K562 (cell line): ENCODE data around the gene USP20. TPM values are rescaled to one million over a fixed set of nuclear protein-coding genes. Genes with fewer than 3 reads are reported as not detected.
A peak's percentile ranks its signal among the peaks of the same experiment; 100 is the strongest.

ENCODE experiments used
- ATAC-seq: fragments of 200-7000 bp; cut with Tn5 transposase; 3 replicates; pipeline ENCODE4 v1.9.1; 2020; ENCODE audit warnings: moderate library complexity
- BruUV-seq: library from RNA; stranded (reverse); fragments of 400-500 nt; replicated peaks from 2 replicates; lab custom pipeline; 2021; lab: Mats Ljungman, UMichigan
- CTCF ChIA-PET: fragments of 300-600 bp; formaldehyde crosslinking; extraction: SDS; loops from one replicate; lab custom pipeline; 2021; ENCODE audit warnings: low intra/inter-chr PET ratio; lab: Yijun Ruan, JAX
- POLR2A ChIA-PET: fragments of 300-600, 350-650 bp; sonication (Branson Sonifier 250); formaldehyde crosslinking; extraction: SDS; loops from one replicate; lab custom pipeline; 2021; ENCODE audit warnings: antibody characterized with exemption, inconsistent platforms; lab: Yijun Ruan, JAX
- DNase-seq, 4 experiments: peaks; one replicate each; pipeline versions ENCODE4 v3.0.0 to v3.0.0-alpha.2; 2011 to 2018; ENCODE audit warnings: low spot score in 3 of 4, mixed read lengths in 3 of 4; ENCODE audit errors: extremely low read depth in 1 of 4
- FAIRE-seq: peaks from 2 replicates; lab custom pipeline; 2011; peaks lifted over from hg19 to GRCh38; lab: Jason Lieb, UNC
- H2AFZ ChIP-seq: 2 replicates; pipeline ENCODE4 v1.6.0; 2011; ENCODE audit warnings: low read depth, low read length, control low read depth, inconsistent platforms
- H3K27ac ChIP-seq: fragments of 200-600 bp; 3 replicates; pipeline ENCODE4 v1.8.0; 2011; ENCODE audit warnings: low read depth, mild to moderate bottlenecking, control low read depth, inconsistent platforms, low read length, moderate library complexity, mixed read lengths; ENCODE audit errors: extremely low read depth
- H3K27me3 ChIP-seq, 2 experiments: fragments of 300-600 bp in 1 of 2; 2 replicates in 1 of 2; 3 replicates in 1 of 2; pipeline versions ENCODE4 v1.6.0 to v1.8.0; 2011; ENCODE audit warnings: inconsistent platforms in 2 of 2, low read length in 2 of 2, mild to moderate bottlenecking in 1 of 2, mixed read lengths in 1 of 2, moderate library complexity in 1 of 2; ENCODE audit not compliant: control insufficient read depth in 2 of 2, insufficient read depth in 2 of 2
- H3K36me3 ChIP-seq: fragments of 300-600 bp; 3 replicates; pipeline ENCODE4 v1.8.0; 2011; ENCODE audit warnings: mild to moderate bottlenecking, low read length, inconsistent platforms; ENCODE audit not compliant: control insufficient read depth, insufficient read depth
- H3K4me1 ChIP-seq, 2 experiments: fragments of 200-600 bp in 1 of 2; replicated peaks in 1 of 2; 2 replicates in 1 of 2; 3 replicates in 1 of 2; pipeline versions ENCODE4 v1.5.1 to v1.8.0; 2011; ENCODE audit warnings: inconsistent platforms in 2 of 2, low read length in 2 of 2, mild to moderate bottlenecking in 1 of 2, mixed read lengths in 1 of 2, moderate library complexity in 1 of 2; ENCODE audit not compliant: control insufficient read depth in 2 of 2, insufficient read depth in 2 of 2
- H3K4me2 ChIP-seq: 2 replicates; pipeline ENCODE4 v1.6.1; 2011; ENCODE audit warnings: low read length, control low read depth, inconsistent platforms, mixed read lengths; ENCODE audit not compliant: insufficient read depth
- H3K4me3 ChIP-seq: fragments of 200-600 bp; sonication (generic), shearing (Covaris generic); 2 replicates; pipeline ENCODE4 v1.5.1; 2016; ENCODE audit warnings: control low read depth, inconsistent platforms
- H3K79me2 ChIP-seq: fragments of 200-600 bp; 3 replicates; pipeline ENCODE4 v1.8.0; 2011; ENCODE audit warnings: low read length, inconsistent platforms; ENCODE audit not compliant: control insufficient read depth, insufficient read depth
- H3K9ac ChIP-seq, 2 experiments: 2 replicates each; pipeline versions ENCODE4 v1.6.0 to v1.6.1; 2011; ENCODE audit warnings: low read depth in 2 of 2, low read length in 2 of 2, control low read depth in 1 of 2, inconsistent platforms in 1 of 2, mild to moderate bottlenecking in 1 of 2, mixed read lengths in 1 of 2; ENCODE audit not compliant: insufficient read depth in 1 of 2
- H3K9me1 ChIP-seq: one replicate; pipeline ENCODE4 v1.6.0; 2011; ENCODE audit warnings: inconsistent platforms, mild to moderate bottlenecking, low read length, moderate library complexity; ENCODE audit not compliant: control insufficient read depth, insufficient read depth
- H3K9me3 ChIP-seq: replicated peaks from 2 replicates; pipeline ENCODE4 v1.5.1; 2011; ENCODE audit warnings: low read depth, low read length, inconsistent platforms; ENCODE audit not compliant: control insufficient read depth, insufficient read depth
- H4K20me1 ChIP-seq: replicated peaks from 2 replicates; pipeline ENCODE4 v1.6.1; 2011; ENCODE audit warnings: low read length, inconsistent platforms, mixed read lengths; ENCODE audit not compliant: control insufficient read depth, insufficient read depth
- CCNT2 ChIP-seq: IDR thresholded peaks from 2 replicates; pipeline ENCODE4 v1.6.1; 2011; ENCODE audit warnings: borderline replicate concordance, low read depth, mild to moderate bottlenecking, moderate library complexity, mixed read lengths, low read length; ENCODE audit not compliant: insufficient read length; ENCODE audit errors: extremely low read depth
- FOXA3 ChIP-seq, 2 experiments: fragments of 450-650 bp in 1 of 2; sonication (generic) in 1 of 2; formaldehyde crosslinking; IDR thresholded peaks in 1 of 2; conservative IDR thresholded peaks in 1 of 2; 2 replicates each; pipeline versions ENCODE4 v1.4.0 to v1.8.0; 2020 to 2022; ENCODE audit warnings: mild to moderate bottlenecking in 2 of 2, missing genetic modification reagents in 1 of 2
- FOXK2 ChIP-seq, 2 experiments: fragments of 450-650 bp; IDR thresholded peaks in 1 of 2; conservative IDR thresholded peaks in 1 of 2; 2 replicates each; pipeline ENCODE4 v1.6.1; 2016; ENCODE audit warnings: low read depth in 2 of 2, mild to moderate bottlenecking in 1 of 2
- FUS ChIP-seq: fragments of 200-400 bp; formaldehyde crosslinking; optimal IDR thresholded peaks from 2 replicates; pipeline ENCODE3; 2017; ENCODE audit warnings: low read depth, low read length
- HINFP ChIP-seq: fragments of 450-650 bp; conservative IDR thresholded peaks from 2 replicates; pipeline ENCODE4 v1.6.1; 2016; ENCODE audit warnings: missing genetic modification characterization, low read depth, mild to moderate bottlenecking, control low read depth, missing compliant biosample characterization
- OTX1 ChIP-seq: fragments of 450-650 bp; formaldehyde crosslinking; IDR thresholded peaks from 2 replicates; pipeline ENCODE4 v1.4.0; 2022; ENCODE audit warnings: mild to moderate bottlenecking
- RBBP5 ChIP-seq: fragments of 200-600 bp; sonication (generic); IDR thresholded peaks from 2 replicates; pipeline ENCODE4 v1.6.1; 2012; ENCODE audit warnings: borderline replicate concordance, mild to moderate bottlenecking, low read length, control low read depth, inconsistent platforms; ENCODE audit not compliant: insufficient read depth, poor library complexity, severe bottlenecking
- SMAD2 ChIP-seq: fragments of 150-350 bp; IDR thresholded peaks from 2 replicates; pipeline ENCODE4 v1.6.1; 2014; ENCODE audit warnings: low read depth, mild to moderate bottlenecking, low read length
- TEAD1 ChIP-seq, 2 experiments: fragments of 450-650 bp in 1 of 2; sonication (generic) in 1 of 2; formaldehyde crosslinking; IDR thresholded peaks; 2 replicates each; pipeline versions ENCODE4 v1.4.0 to v1.8.0; 2020 to 2022; ENCODE audit warnings: mild to moderate bottlenecking in 2 of 2, missing genetic modification reagents in 1 of 2
- ZNF140 ChIP-seq: fragments of 250-450 bp; sonication (Bioruptor Pico); IDR thresholded peaks from 2 replicates; pipeline ENCODE4 v1.8.0; 2021; ENCODE audit warnings: moderate library complexity, mild to moderate bottlenecking, inconsistent platforms
- WGBS: fragments of 100-300 bp; shearing (Covaris generic); methylation state at CpG from one replicate; pipeline ENCODE4 v1.1.6; 2016; ENCODE audit warnings: low coverage, mixed read lengths; ENCODE audit not compliant: insufficient coverage; ENCODE audit errors: missing lambda C conversion rate; 5-methylcytosine and 5-hydroxymethylcytosine counted together
- in situ Hi-C: fragments of 300-500 bp; cut with MboI; formaldehyde crosslinking; loops from 4 replicates; pipeline ENCODE4 v1.15.0; 2018; ENCODE audit warnings: inconsistent platforms, mixed read lengths
- intact Hi-C: fragments of 100-400 bp; cut with micrococcal nuclease; formaldehyde crosslinking; loops from 2 replicates; pipeline ENCODE4 v1.14.2; 2022
- polyA plus RNA-seq, 8 experiments: library from polyadenylated mRNA; depleted of rRNA in 4 of 8; stranded (reverse) in 5 of 8; unstranded in 3 of 8; fragments of >200 nt; fragmentation: Nextera tagmentation in 2 of 8; fragmentation: Illumina TruSeq in 1 of 8; extraction: Ambion mirVana in 2 of 8; extraction: Trizol in 1 of 8; gene quantifications; 2 replicates each; pipeline versions ENCODE4 v1.2.1 to v1.2.3, GENCODE V29; 2011 to 2014; ENCODE audit warnings: inconsistent platforms in 1 of 8, missing spikeins in 1 of 8
- total RNA-seq, 7 experiments: library from RNA; depleted of rRNA in 6 of 7; stranded (reverse); fragments of >200 nt in 6 of 7; fragmentation: Illumina TruSeq in 2 of 7; extraction: Trizol in 2 of 7; gene quantifications; 2 replicates each; pipeline versions ENCODE4 v1.2.1 to v1.2.3, GENCODE V29; 2011 to 2021; ENCODE audit warnings: low replicate concordance in 1 of 7
- TF ChIP-seq, protein P1 (sequence below): fragments of 450-650 bp; IDR thresholded peaks from 2 replicates; pipeline ENCODE4 v1.6.1; 2018; ENCODE audit warnings: mild to moderate bottlenecking, low read depth; ENCODE audit not compliant: partially characterized antibody

Gene USP20
- total and polyA plus RNA-seq, 9 of the 15 experiments (the other 6 are each of a cell fraction or from before 2014, with no cell fraction given) = 1.9 to 136 (median 49.1) TPM

GRCh38 chr9:129798973-129799372 lies 36.3 kb upstream of the USP20 start:
- POLR2A ChIA-PET = interaction anchor here (0.8 to 1.1 kb wide), 2 partner anchors 8 to 70 kb away, joined by 3 read pairs; no protein-coding TSS in a partner anchor
- Histone ChIP-seq H2AFZ (no peak overlapping the region), H3K27me3 (peaks cover 21 to 28% of the 10 kb centered on the region in 2 experiments), H4K20me1 (peaks cover 6% of the 10 kb centered on the region; the same call in 1 of the 2 replicates), H3K4me3 (no peak overlapping the region), H3K9me3 (no peaks in the 10 kb centered on the region), H3K9ac (no peak overlapping the region), H3K79me2 (peaks cover 6% of the 10 kb centered on the region), H3K36me3 (peaks cover under 1% of the 10 kb centered on the region; the same call in 1 of the 3 replicates), H3K9me1 (no peaks in the 10 kb centered on the region), H3K4me2 (no peak overlapping the region), H3K4me1 (peaks cover 5 to 19% of the 10 kb centered on the region in 2 experiments; a peak in 4 of 5 replicates), H3K27ac (no peak overlapping the region)
- in situ Hi-C loops (loop anchor here (10.0 to 25.0 kb wide), 2 partner anchors 634 to 1512 kb away; partner anchors contain the start of genes GOLGA2 and SWI5), intact Hi-C loops (no loop called here)
- no peak for FAIRE-seq
- BruUV-seq = no TSS peak
- no peak for DNase-seq
- 19% methylated on average over 6 of the region's 6 CpGs for WGBS
- no peak for ATAC-seq
- CTCF ChIA-PET = no interaction called here
- TF ChIP-seq FUS = no peak
- no peak for TF ChIP-seq FOXA3 (CRISPR knock-in tag; conservative IDR thresholded peaks at IDR 0.05 in 1 of 2, IDR thresholded peaks at IDR 0.05 in 1 of 2)

GRCh38 chr9:129801504-129801903 lies 33.8 kb upstream of the USP20 start:
- Histone ChIP-seq H3K9me3 (no peaks in the 10 kb centered on the region), H3K9ac (peak overlapping the region in 1 of 2 experiments; percentile 76; a peak in 2 of 4 replicates), H4K20me1 (peaks cover 7% of the 10 kb centered on the region; the same call in 1 of the 2 replicates), H3K27ac (no peak overlapping the region), H3K79me2 (peaks cover 11% of the 10 kb centered on the region), H3K4me2 (no peak overlapping the region), H3K36me3 (peaks cover 19% of the 10 kb centered on the region; the same call in 2 of the 3 replicates), H3K4me3 (no peak overlapping the region), H2AFZ (no peak overlapping the region), H3K4me1 (peaks cover 7 to 25% of the 10 kb centered on the region in 2 experiments; a peak in 4 of 5 replicates), H3K27me3 (peaks cover 0 to 3% of the 10 kb centered on the region in 2 experiments; a peak in 1 of 5 replicates), H3K9me1 (no peaks in the 10 kb centered on the region)
- POLR2A ChIA-PET = interaction anchor here (0.6 kb wide), 1 partner anchor 12 kb away, joined by 5 read pairs; no protein-coding TSS in a partner anchor
- in situ Hi-C loops (no loop called here), intact Hi-C loops (no loop called here)
- DNase-seq (no peak), ATAC-seq (no peak), FAIRE-seq (no peak)
- WGBS = 87% methylated on average over 17 of the region's 17 CpGs
- CTCF ChIA-PET = no interaction called here
- no TSS peak for BruUV-seq
- TF ChIP-seq RBBP5 (no peak), TEAD1 (CRISPR knock-in tag; IDR thresholded peaks at IDR 0.05) (no peak), CCNT2 (no peak), OTX1 (no peak), SMAD2 (no peak), ZNF140 (CRISPR knock-in tag) (no peak), FOXK2 (conservative IDR thresholded peaks at IDR 0.05 in 1 of 2, IDR thresholded peaks at IDR 0.05 in 1 of 2; ENCODE audit: low read depth in 2 of 2) (no peak), HINFP (tag) (no peak)
- TF ChIP-seq, protein P1, sequence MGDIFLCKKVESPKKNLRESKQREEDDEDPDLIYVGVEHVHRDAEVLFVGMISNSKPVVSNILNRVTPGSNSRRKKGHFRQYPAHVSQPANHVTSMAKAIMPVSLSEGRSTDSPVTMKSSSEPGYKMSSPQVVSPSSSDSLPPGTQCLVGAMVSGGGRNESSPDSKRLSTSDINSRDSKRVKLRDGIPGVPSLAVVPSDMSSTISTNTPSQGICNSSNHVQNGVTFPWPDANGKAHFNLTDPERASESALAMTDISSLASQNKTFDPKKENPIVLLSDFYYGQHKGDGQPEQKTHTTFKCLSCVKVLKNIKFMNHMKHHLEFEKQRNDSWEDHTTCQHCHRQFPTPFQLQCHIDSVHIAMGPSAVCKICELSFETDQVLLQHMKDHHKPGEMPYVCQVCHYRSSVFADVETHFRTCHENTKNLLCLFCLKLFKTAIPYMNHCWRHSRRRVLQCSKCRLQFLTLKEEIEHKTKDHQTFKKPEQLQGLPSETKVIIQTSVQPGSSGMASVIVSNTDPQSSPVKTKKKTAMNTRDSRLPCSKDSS = no peak
